ACHN (cell line): ENCODE data around the gene CAPNS2.
"Not testable (repeated sequence)": the region's sequence is repeated elsewhere in the genome, so short reads cannot be mapped to it uniquely, and the experiment has no call there.

Source experiments
- DNase-seq: peaks from one replicate; pipeline ENCODE4 v3.0.0-alpha.2; 2015
- in situ Hi-C: cut with HindIII; loops from 2 replicates; pipeline ENCODE4 v1.10.0; 2017; ENCODE audit warnings: low sequenced_read_pairs, low pct_ligation_motif_present, low pct_unique_long_range_greater_than_20kb

The CAPNS2 gene

GRCh38 chr16:55615670-55616069 lies 49.2 kb downstream of the CAPNS2 start:
- in situ Hi-C loops, DNase-seq: not testable (repeated sequence)
